ENCODE data around the gene LHPP.

LHPP gene

GRCh38 chr10:124625831-124626238, 164.2 kb downstream of the LHPP start:
- DNase-seq (ENCODE audit: low read depth) = no peak

GRCh38 chr10:124626759-124627380, 165.2 kb downstream of the LHPP start:
- DNase-seq (ENCODE audit: low read depth) = no peak

- no peak for DNase-seq (ENCODE audit: low read depth)
Observed at GRCh38 chr10:124627866-124628675, 166.4 kb downstream of the LHPP start.

- no peak for DNase-seq (ENCODE audit: low read depth)
Observed at GRCh38 chr10:124628676-124629021, 167.0 kb downstream of the LHPP start.

GRCh38 chr10:124629415-124629814, 167.8 kb downstream of the LHPP start:
- no peak for DNase-seq (ENCODE audit: low read depth)

DNA sequence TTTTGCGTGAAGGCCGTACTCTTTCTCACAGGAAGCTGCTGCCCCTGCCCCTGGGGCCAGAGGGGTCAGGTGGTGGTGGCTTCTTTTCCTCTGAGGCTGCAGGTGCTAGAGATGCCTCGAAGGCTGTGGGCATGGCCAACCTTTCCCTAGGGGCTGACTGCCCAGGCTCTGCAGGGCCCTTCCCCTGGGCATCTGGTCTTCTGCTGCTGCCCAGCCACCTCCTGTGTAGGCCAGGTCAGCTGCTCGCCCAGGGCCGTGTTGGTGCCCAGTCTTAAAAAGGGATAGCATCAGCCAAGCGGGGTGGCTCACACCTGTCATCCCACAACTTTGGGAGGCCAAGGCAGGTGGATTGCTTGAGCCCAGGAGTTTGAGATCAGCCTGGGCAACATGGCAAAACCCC, 168.2 kb downstream of the LHPP start:
- DNase-seq (ENCODE audit: low read depth) = no peak

GRCh38 chr10:124630551-124630950, 168.9 kb downstream of the LHPP start:
- no peak for DNase-seq (ENCODE audit: low read depth)

DNA sequence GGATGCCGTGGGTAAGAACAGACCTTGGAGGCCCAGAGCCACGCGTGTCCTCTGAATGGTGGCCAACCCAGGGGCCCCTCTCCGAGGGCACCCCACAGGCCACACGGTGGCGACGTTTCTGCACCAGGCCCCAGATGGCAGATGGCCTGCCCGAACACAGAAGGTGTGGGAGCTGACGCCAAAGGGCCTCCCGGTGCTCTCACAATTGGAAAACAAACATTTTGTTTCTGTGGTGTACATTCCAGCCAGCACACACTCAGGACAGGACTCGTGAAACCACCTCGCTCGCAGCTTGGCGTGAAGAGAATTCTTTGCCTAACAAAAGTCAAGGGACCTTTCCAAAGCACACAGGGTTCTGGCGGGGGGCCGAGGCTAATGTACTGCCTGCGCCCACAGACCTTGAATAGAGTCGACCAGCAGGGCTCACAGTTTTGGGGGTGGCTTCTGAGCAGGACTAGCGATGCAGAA, 170.5 kb downstream of the LHPP start:
- DNase-seq (ENCODE audit: low read depth) = no peak

- DNase-seq (ENCODE audit: low read depth) = no peak
Observed at GRCh38 chr10:124632566-124632965, 170.9 kb downstream of the LHPP start.

DNA sequence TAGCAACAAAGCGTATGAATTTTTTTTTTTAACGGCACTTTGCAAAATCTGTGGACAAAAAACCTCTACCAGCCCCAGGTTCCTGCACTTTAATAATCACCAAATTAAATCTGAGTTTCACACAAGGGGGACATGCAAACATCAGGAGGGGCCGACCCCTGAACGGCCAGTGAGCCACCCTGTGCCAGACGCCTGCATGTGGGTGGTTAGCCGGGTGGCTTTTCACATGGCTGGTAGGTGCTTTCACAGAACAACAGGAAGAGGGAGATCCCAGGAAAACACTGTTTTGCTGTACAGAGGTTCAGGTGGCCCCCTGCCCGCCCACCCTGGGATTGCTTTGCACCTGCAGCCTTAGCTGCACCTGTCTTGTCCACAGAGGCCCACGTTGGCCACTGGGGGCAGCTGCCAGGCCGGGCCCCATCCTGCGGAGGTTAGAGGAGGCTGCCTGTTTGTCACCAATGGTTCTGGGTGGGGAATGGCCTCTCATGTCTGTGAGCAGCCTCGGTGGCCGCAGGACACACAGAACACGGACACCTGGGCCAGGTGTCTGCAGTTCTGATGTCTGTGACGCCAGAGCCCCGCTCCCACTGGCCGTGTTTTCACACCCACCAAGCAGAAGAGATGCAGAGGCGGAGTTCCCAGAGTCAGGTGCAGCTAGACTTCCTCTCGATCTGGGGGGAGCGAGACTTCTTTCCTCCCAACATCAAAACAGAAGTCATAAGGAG, 174.8 kb downstream of the LHPP start:
- DNase-seq (ENCODE audit: low read depth) = no peak

DNA sequence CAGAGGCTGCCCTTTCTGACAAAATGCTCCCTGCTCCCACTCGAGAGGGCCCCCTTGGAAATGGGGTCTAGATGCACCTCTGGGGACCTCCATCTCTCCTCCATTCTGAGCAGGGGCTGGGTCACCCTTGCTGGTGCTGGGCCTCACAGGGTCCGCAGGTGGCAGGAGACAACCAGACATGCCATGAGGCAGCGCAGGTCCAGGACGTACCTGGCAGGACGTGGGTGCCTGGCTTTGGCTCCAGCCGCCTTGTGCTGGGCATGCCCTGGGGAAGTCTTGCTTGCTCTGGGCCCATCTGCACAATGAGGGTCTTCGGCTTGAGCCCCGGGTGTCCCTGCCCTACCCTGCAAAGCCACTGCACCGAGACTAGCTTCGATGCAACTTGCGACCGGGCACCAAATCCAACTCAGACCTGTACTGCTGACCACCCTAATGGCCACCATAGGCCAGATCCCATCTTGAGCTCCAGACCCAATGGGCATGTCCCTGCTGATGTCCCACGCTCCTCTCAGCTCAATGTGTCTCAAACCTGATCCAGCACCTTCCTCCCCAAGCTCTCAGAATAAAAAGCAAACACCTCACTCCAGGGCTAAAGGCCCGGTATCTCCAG, 175.6 kb downstream of the LHPP start:
- DNase-seq (ENCODE audit: low read depth) = no peak

GRCh38 chr10:124637746-124638145, 176.1 kb downstream of the LHPP start:
- no peak for DNase-seq (ENCODE audit: low read depth)

DNA sequence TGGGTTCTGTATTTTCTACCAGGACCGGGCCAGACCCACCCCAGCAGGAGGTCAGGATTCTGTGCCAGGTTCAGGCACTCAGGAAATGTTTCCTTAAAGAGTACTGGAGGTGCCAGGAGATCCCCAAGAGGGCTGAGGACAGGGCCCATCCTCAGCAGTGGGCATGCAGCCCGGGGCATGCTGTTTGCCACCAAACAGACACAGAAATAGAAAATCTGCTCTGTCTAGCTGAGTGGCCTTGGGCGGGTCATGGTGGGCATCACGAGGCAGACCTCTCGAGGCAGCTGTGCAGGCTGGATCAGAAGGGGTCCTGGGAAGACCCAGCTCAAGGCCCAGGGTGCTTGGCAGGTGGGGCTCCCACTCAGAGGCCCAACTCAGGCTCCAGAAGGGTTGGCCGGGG, 177.6 kb downstream of the LHPP start:
- DNase-seq (ENCODE audit: low read depth) = no peak

DNA sequence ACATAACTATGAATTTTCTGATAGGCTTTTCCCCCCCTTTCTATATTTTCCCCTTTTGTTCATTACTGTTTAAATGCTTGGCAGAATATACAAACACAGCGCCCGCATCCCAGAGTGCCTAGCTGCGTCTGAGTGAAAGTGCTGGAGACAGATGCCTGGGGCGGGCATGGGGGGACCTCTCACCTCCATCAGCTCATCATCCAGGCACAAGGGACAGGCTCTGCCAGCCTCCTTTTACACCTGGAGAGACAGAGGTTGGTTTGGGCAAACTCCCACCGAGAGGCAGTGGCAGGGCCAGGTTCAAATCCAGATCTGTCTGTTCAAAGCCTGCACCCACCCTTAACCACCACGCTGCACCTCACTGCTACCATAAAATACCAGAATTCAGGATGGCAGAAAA, 178.0 kb downstream of the LHPP start:
- DNase-seq (ENCODE audit: low read depth) = no peak

- no peak for DNase-seq (ENCODE audit: low read depth)
Observed at GRCh38 chr10:124640056-124640455, 178.4 kb downstream of the LHPP start.

- no peak for DNase-seq (ENCODE audit: low read depth)
Observed at GRCh38 chr10:124640538-124641231, 179.1 kb downstream of the LHPP start.

GRCh38 chr10:124641282-124642087, 179.9 kb downstream of the LHPP start:
- DNase-seq (ENCODE audit: low read depth) = peak; percentile 38

DNA sequence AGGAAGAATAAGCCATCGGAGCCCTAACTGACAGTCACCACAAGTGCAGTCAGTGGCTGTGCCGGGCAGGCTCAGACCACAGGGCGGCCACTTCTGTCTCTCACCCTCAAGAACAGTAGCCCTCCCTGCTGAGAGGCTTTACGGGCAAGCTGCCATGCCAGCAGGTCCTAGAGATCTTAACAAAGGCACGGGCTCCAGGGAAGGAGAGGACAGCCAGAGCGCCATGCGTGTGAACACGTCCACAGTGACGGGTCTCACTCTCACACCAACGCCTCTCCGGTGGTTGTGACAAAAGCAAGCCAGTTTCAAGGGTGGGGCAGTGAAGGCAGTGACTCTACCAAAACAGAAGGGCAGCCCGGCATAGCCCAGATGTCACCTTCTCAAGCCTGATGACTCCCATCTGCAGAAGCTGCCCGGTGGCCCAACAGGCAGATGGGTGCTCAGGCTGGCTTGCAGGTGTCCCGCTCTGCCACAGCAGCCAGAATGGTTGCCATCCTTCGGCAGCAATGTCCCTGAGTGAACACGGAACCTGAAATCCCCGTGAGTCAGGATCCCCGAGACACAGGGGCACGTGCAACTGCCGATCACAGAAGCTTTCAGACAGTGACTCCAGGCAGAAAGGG, 180.6 kb downstream of the LHPP start:
- DNase-seq (ENCODE audit: low read depth) = no peak

DNA sequence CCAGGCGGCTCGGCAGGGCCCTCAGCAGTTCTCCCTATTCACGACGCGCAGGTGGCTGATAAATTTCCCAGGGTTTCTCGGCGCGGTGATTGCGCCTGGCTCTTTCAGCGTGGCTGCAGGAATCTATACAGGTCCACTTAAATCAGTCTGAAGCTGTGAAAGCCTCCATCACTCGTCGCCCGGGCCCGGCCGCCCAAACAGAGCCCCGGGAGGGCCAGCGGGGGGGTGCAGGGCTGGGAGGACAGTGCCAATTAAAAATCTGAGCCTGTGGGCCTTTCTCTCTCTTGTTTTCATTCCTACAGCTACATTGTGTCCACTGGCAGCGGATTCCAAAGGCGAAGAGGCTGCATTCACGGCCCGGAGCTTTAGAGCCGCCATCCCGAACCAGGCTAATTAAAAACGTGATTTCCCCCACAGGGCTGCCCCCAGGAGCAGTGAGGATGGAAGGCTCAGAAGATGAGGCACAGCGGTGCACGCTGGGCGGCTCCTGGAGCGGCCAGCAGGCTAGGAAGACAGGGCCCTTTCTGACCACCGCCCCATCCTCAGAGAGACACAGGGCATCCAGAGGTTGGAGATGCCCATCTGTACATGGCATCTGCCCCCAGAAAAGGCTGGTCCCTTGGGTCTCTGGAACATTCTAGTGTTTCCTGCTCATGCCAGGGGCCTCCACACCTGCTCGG, 181.8 kb downstream of the LHPP start:
- DNase-seq (ENCODE audit: low read depth) = no peak

- no peak for DNase-seq (ENCODE audit: low read depth)
Observed at GRCh38 chr10:124644236-124644635, 182.6 kb downstream of the LHPP start.

Measured in activated gamma-delta T cell treated with anti-CD3 and anti-CD28 coated beads, Interleukin-2, amount 50 U/mL, for 16 hours (primary cell).